ENCODE measurements around the gene KSR2.

The KSR2 gene

GRCh38 chr12:117521346-117521745, 447.4 kb downstream of the KSR2 start:
- no peak for DNase-seq

GRCh38 chr12:117518594-117519270, 450.1 kb downstream of the KSR2 start:
- DNase-seq: no peak

DNA sequence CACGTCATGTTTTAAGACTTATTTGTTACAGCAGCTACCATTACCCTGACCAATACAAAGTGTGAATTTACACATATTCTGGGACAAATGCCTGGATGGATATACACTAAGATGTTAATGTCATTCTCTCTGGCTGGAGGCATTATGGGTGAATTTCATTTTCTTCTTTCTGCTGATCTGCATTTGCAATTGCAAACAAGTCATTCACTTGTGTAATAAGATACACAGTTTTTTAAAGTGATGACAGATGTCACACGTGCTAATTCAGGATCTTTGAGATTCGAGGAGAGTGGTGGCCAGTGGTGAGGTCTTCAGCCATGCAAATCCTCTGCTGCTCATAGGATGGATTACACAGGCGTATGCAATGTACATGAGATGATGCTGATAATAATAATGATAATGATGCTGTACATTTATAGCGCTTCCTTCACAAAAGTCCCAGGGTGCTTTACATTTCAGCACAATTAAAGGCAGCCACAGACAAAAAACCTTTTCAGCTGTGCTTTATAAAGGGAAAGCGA, 451.5 kb downstream of the KSR2 start:
- no peak for DNase-seq

- no peak for DNase-seq
Observed at GRCh38 chr12:117516034-117516433, 452.8 kb downstream of the KSR2 start.

- no peak for DNase-seq
Observed at GRCh38 chr12:117514016-117514415, 454.8 kb downstream of the KSR2 start.

DNA sequence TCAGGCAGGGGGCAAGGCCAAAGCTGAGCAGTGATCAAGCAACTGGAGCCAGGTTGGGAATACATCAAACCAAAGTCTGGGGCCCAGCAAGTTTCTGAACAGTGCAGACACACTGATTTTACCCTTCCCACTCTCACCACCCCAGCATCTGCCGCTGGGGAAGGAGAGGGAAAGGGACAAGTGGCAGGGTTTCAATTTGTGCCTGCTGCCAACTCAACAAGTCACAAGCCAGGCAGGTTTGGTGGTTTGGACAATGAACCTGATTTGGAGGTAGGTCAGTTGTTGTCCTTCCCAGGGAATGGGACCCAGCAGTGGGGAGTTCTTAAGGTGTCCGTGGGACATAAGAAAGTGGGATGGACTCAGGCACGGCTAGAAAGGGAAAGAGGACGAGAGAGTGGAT, 455.4 kb downstream of the KSR2 start:
- no peak for DNase-seq

DNA sequence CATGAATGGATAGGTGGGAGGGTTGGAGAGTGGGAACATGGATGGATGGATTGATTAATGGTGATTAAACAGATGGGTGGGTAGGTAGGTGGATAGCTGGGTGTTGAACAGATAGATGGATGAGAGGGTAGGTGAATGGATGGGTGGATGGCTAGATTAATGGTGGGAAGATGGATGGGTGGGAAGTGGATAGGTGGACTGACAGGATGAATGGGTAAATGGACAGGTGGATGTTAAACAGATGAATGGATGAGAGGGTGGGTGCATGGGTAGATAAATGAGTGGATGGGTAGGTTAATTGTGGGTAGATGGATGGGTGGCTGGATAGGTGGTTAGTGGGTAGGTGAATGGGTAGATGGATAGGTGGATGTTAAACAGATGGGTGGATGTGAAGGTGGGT, 460.3 kb downstream of the KSR2 start:
- DNase-seq: no peak

DNA sequence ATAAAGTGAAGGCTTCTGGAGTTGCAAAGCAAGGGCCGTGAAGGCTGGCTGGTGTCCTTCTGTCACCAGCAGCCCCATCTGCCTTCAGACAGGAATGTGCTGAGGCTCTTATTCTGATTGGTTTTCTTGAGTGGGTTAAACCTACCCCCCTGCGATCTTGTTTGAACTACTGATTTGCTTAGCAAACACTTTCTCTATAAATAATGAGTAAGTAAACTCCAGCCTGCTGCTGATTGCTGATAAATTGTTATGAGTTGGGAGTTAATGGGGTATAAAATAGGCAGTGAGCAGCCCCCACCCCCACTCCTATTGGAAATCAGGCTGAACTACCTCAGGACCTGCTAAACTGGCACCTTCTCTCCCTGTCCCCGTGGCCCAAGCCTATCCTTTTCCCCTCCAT, 461.2 kb downstream of the KSR2 start:
- no peak for DNase-seq

DNA sequence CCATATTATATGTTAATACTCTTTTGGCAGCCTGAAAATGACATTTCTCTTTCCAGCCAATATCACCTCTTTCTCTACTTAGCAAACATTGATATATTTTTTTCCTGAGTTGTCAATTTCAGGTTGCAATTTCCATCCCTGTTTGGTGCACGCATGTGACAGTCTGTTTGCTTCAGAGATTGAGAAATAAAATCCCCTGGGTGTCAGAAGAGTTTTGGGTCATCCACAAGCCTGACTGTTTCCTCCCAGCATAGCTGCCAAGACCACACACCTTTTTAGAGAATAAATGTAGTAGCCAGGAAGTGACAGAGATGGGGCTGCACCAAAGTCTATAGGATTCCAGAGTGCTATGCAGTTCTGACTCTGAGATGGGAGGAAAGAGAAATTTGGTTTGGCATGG, 462.5 kb downstream of the KSR2 start:
- DNase-seq: no peak

DNA sequence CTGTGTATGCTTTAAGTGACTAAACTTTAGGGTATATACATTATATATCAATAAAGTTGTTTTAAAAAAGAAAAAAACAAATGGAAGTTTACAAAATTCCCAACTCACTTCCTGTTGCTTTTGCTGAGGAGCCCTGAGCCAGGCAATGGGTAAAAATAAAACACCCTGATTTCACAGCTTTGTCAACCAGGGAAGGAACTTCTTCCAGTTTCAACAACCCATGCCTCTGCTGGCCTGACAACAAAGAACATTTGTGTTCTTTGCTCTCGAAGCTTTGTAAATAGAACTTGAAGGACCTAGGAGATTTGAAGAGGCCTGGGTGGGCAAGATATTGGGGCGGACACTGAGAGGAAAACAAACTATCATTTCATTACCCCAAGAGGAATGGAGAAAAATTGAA, 466.2 kb downstream of the KSR2 start:
- no peak for DNase-seq

DNA sequence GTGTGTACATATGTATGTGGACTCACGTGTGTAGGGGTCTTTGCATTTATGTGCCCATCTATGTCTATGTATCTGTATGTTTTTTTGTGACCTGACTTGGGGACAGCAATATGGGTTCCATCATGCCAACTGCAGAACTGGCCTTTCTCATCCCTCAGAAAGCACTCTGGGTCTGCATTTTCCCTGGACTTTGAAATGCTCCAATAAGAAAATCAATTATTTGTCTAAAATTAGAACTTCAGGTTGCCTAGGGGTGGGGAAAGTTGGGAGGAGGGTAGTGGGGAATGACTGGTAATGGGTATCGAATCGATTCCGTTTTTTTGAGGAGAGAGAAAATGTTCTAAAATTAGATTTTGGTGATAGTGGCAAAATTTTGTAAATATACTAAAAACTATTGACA, 466.6 kb downstream of the KSR2 start:
- DNase-seq: no peak

GRCh38 chr12:117501076-117501869, 467.5 kb downstream of the KSR2 start:
- no peak for DNase-seq

DNA sequence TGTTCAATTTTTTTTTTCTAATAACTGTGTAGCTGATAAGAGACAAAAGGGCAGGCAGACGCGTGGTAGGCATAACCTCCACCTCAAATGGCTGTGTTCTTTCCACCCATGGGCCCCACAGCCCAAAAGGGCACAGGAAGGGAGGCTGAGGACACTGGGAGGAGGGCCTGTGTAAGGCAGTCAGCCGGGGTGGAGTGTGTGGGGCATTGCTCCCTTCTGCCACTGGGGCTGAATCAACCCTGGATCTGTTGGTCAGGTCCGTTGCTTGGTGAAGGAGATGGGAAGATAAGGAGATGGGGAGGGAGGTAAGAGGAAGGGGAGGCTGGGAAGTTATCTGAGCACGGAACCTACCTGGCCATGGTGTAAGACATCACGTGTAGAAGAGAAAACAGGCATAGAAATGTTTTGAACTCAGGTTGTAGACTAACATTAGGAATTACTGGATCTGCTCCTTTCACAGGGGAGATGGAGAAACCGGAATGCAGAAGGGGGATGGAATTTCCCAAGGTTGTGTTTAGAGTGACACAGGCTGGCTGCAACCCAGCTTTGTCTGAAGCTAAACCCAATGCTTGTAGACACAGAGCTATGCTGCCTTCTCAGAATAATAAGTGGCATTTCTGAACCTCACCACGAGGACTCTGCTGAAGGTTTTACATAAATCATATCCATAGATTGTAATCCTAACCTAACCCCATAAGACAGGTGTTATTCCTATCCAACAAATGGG, 468.9 kb downstream of the KSR2 start:
- DNase-seq: no peak

- no peak for DNase-seq
Observed at GRCh38 chr12:117498880-117499279, 469.9 kb downstream of the KSR2 start.

DNA sequence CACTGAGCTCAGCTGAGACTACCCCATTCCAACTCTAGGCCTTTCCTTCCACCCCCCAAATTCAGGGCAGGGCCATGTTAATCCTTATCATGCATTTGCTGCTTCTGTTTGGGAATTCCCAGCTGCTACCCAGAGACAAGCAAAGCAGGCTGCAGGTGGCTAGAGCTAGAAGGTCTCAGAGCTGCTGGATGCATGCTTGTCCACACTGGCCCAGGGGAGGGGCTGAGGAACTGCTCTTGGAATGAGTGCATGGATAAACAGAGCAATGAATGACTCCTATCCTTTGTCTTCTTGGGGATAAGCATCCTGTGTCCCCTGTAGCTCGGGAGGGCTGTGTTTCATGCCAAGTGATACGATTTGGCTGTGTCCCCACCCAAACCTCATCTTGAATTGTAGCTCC, 470.5 kb downstream of the KSR2 start:
- DNase-seq: no peak

DNA sequence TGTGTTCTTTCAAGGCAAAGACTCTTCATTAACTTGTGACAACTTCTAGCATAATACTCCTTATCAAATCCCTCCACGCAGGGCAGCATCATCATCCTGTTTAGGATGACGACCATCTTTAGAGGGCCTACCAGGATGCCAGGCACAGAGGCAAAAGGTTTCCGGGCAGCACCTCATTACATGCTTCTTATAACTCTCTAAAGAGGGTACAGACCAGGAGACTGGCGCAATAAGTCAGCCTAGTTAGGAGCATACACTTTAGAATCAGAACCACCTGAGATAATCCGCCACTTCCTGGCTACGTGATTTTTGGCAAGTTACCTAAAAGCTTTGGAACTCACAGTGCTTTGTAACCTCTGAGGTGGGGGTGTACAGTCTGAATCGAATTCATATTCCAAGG, 471.4 kb downstream of the KSR2 start:
- DNase-seq: no peak

DNA sequence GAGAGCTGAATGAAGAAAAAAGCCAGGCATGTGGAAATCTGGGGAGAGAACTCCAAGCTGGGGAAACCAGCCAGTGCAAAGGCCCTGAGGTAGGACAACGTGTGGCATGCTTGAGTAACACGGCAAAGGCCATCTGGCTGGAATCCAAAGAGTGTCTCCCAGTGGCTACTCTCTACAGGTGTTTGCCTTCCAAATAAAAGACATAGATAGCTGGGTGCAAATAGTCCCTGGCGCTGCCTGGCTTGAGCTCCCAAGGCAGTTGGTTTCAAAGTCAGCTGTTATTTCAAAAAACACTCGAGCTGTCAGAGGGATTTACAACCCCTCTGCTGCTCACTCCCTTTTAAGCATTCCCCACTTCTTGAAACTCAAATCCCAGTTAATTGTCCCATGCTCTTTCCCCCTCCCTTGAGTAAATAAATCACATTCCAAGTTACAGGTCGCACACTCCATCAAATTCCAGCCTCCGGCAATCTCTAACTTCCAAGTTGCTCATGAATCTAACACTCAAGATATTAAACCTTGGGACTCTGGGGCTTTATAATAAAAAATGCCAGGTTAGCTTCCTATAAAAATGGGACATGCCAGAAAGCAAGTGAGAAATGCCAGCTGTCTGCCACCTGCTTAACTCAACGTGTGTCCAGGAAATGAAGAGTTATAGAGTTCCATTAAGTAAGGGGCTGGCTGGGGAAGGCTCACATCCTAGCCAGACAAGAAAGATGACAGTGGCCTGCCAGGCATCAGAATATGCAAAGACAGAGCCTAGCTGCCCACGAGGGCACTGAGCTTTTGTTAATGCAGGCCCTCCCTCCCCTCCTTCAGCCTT, 473.7 kb downstream of the KSR2 start:
- no peak for DNase-seq

DNA sequence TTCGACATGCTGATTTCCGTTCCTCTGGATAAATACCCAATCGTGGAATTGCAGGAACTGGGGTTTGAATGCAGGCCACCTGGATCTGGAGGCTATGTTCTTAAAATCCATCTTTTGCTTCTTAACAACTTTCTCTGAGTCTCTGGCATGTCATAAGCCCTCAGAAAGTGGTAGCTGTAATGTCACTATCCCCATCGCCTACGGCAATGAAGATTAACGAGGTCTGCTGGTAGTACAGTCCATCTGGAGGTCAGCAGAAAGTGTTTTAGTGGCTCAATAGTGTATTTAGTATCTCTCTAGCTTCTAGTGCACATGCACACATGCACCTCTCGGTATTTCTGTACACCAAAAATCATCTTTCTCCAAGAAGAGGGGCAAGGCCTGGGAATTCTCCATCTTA, 477.1 kb downstream of the KSR2 start:
- DNase-seq: no peak

DNA sequence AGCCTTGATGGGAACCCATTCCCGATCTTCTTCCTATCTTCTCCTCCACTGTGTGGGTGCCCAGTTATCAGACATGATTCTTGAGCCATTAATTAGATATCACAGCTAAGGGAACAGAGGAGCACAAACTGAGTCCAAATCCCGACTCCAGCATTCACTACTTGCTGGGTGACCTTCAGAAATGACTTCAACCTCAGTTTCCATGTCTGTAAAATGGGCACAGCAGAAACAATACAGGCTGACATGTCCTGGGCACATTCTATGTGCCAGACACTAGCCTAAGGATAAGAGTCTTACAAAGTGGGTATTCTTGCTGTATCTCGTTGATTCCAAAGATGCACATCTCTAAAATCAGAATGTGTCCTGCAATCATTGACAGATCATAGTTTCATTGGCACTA, 478.7 kb downstream of the KSR2 start:
- DNase-seq: no peak

DNA sequence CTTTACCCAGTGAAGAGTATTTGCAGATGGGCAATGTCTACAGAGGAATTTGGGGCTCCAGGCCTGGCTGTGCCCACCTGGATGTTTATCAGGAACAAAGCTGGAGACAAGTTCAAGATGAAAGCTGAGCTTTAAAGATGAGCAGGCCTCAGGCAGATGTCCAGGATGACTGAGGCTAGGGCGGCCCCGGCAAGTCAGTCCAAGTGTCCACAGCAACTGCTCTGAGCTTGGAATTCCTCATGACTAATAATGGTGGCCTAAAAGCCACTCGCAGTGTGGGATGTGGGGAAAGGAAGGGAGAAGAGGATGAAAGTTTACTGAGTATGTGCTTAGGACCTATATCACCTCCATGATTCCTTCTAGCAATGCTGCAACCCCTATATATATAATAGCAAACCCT, 479.1 kb downstream of the KSR2 start:
- no peak for DNase-seq

DNA sequence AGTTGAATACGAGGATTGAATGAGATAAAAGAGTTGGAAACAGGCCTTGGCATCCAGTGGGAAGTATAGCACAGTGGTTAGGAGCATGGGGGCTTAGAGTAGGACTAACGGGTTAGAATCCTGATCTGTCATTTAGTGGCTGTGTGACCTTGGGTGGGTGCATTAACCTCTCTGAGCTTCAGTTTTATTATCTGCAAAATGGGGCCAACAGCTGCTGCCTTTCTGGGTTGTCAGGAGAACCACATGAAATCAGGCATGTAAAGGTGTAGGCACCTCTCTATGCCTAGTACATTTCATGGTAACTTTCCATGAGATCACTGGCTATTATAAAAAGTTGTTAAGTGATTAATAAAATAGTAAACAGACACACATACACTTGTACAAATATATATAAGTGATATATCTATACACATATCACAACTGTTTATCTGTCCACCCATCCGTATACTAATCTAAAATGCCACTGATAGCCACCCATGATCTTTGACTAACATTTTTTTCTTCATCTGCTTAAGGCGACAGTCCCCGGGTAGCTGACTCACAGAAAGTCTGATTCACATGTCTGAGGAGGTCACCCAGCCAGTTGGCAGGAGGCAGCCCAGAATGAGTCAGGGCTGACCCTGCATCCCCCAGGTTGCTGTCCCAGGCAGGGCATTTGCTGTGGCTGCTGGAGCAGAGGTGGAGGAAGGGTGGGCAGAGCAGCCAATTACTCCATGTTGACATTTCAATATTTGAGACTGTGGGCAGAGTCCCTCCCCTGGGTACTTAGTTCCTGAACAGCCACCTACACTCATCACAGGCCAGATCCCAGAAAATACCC, 481.7 kb downstream of the KSR2 start:
- DNase-seq: no peak
